Cardiac fibroblast (primary cell): ENCODE results near the gene CEP68.

ENCODE experiments used
- DNase-seq, 2 donors: peaks; one replicate each; pipeline versions ENCODE4 v3.0.0 to v3.0.0-alpha.2; 2010; ENCODE audit warnings: low read depth in 2 of 2
- H3K4me3 ChIP-seq, 2 donors: replicated peaks in 1 of 2; 1 replicate in 1 of 2; 2 replicates in 1 of 2; pipeline ENCODE4 v1.5.1; 2011; ENCODE audit warnings: low read depth in 2 of 2, low read length in 2 of 2, mild to moderate bottlenecking in 2 of 2, moderate library complexity in 1 of 2
- CTCF ChIP-seq: IDR thresholded peaks from one replicate; pipeline ENCODE4 v1.5.1; 2011; ENCODE audit warnings: low read depth, mild to moderate bottlenecking, low read length, inconsistent platforms

The CEP68 gene

GRCh38 chr2:65075176-65075575, 19.0 kb downstream of the CEP68 start:
- H3K4me3 ChIP-seq: no peak overlapping the region
- DNase-seq: no peak
- TF ChIP-seq CTCF: no peak

- no peak for TF ChIP-seq CTCF
- H3K4me3 ChIP-seq: no peak overlapping the region
- DNase-seq: peak; percentile 23 to 50
Measured at GRCh38 chr2:65075605-65076344, 19.6 kb downstream of the CEP68 start.

- TF ChIP-seq CTCF: no peak
- H3K4me3 ChIP-seq: no peak overlapping the region
- peak; percentile 63 to 73 for DNase-seq
Measured at GRCh38 chr2:65076345-65076710, 20.1 kb downstream of the CEP68 start.

GRCh38 chr2:65077898-65078297, 21.7 kb downstream of the CEP68 start:
- no peak overlapping the region for H3K4me3 ChIP-seq
- TF ChIP-seq CTCF: no peak
- DNase-seq: no peak

GRCh38 chr2:65079017-65079416, 22.8 kb downstream of the CEP68 start:
- TF ChIP-seq CTCF: no peak
- no peak overlapping the region for H3K4me3 ChIP-seq
- no peak for DNase-seq

GRCh38 chr2:65081232-65081685, 25.0 kb downstream of the CEP68 start:
- no peak overlapping the region for H3K4me3 ChIP-seq
- DNase-seq: peak; percentile 33 to 45
- no peak for TF ChIP-seq CTCF

- DNase-seq: no peak
- H3K4me3 ChIP-seq: no peak overlapping the region
- no peak for TF ChIP-seq CTCF
Measured at GRCh38 chr2:65085148-65085547, 28.9 kb downstream of the CEP68 start.
